ENCODE results near the gene SPATS2.

DNA sequence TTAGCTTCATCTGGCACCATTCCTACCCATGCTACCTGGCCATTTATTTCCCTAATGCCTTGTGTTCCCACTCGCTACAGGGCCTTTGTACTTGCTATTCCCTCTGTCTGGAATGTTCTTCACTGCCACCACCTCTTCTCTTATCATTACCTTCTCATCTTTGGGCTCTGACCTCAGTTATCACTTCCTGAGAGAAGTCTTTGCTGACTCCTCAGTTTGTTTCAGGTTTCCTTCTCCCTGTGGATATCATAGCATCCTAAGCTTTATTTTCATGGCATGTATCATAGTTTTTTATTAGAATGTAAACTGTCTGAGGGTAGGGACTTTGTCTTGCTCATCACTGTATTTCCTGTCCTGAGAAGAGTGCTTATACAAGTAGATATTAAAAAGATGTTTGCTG, 29.7 kb downstream of the SPATS2 start:
- no peak for TF ChIP-seq CREB1 (IDR thresholded peaks at IDR 0.05; ENCODE audit: low read depth)
- TF ChIP-seq, protein P1, sequence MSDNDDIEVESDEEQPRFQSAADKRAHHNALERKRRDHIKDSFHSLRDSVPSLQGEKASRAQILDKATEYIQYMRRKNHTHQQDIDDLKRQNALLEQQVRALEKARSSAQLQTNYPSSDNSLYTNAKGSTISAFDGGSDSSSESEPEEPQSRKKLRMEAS (IDR thresholded peaks at IDR 0.05) = no peak
- no peak for TF ChIP-seq RAD21 (IDR thresholded peaks at IDR 0.05; ENCODE audit: low read depth)

Measured in Ishikawa (cell line).